GM04503 (cell line): ENCODE results near the gene TAPT1.

Experiments
- DNase-seq: peaks from one replicate; pipeline ENCODE4 v3.0.0-alpha.2; 2012; ENCODE audit warnings: low read depth

Gene TAPT1

DNA sequence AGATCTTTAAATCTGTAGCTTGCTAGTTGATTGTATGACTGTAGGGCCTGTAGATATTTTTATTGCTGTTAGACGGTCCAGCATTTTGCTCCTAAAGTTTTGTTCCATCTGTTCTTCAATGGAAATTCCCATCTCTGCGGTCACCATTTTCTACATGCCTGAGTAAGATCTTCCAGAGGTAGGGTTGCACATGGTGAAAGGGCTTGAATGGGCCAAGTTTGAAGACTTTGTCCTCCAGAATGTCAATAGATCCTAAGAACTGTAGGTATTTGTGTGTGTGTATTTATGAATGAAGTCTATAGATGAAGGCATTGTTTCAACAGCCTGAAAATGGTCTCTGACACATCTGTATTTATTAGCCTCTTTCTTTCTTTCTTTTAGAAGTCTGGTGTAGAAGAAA lies 22.3 kb upstream of the TAPT1 start:
- DNase-seq, result no peak

GRCh38 chr4:16245241-16245640 lies 19.0 kb upstream of the TAPT1 start:
- no peak for DNase-seq

DNA sequence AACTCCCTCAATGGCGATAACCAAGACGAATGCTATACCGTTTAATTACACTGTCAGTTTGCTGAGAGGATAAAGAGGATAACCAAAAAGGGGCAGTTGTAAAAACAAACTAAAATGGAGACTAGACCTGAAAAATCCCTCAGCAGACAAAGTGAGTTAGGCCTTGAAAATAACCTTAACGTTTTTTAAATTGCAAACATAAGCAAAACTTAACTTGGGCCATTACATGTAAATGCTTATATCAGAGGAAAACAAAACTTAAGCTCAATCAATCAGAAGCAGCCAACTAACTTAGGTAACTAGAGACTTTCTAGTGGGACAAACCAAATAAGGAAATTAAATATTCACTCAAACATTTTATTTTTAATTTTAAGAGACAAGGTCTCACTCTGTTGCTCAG lies 17.0 kb upstream of the TAPT1 start:
- DNase-seq, result no peak

DNA sequence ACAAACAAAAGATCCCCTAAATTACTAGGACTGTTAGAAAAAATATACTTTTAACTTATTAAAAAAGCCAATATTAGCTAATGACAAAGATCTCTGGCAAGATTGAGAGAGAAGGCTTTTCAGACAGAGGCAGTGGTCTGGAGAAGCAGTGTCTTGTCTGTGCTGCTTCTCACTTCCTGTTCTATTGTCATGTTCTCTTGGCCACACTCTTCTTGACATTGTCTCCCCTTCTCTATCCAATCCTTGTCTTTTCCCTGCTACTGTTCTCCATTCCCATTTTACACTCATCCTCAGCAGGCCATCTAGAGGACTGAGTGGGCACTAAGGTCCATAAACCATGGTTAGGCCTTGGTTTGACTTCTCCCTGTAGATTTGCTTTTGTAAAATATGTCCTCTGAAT lies 14.0 kb upstream of the TAPT1 start:
- no peak for DNase-seq

DNA sequence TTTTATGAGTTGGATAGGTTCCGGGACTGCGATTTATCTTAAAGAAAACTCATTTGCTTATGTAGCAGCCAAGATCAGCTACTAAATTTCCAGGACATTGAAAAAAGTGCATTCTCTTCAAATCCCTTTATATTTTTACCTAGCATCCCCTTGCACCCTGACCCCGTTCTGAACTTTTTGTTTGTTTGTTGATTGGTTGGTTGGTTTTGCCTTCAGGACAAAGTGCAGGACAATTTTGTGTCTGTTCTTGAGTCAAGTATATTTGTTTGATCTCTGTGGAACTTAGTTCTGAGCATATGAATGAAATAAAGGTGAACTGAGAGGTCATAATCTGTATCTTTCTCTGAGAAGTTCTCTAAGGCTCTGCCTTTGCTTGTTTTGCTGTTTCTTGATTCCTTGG lies 12.8 kb upstream of the TAPT1 start:
- no peak for DNase-seq

- DNase-seq, result no peak
Observed at GRCh38 chr4:16238327-16238726, 12.1 kb upstream of the TAPT1 start.

DNA sequence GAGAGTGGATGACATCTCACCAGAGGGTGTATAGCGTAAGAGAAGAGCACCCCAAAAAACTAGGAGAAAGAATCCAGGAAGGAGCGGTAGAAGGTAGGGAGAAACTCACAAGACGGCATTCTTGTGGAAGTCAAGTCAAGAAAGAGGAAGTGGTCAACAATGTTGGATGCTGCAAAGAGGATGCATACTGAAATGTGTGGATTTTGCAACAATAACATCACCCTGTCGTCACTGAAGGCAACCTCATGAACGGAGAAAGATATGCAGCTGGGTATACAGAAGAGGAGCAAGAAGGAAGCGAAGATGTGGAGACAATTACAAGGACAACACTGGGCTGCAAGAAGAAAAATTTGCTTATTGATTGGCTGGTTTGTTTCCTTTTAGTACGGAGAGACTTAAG lies 11.4 kb upstream of the TAPT1 start:
- no peak for DNase-seq

DNA sequence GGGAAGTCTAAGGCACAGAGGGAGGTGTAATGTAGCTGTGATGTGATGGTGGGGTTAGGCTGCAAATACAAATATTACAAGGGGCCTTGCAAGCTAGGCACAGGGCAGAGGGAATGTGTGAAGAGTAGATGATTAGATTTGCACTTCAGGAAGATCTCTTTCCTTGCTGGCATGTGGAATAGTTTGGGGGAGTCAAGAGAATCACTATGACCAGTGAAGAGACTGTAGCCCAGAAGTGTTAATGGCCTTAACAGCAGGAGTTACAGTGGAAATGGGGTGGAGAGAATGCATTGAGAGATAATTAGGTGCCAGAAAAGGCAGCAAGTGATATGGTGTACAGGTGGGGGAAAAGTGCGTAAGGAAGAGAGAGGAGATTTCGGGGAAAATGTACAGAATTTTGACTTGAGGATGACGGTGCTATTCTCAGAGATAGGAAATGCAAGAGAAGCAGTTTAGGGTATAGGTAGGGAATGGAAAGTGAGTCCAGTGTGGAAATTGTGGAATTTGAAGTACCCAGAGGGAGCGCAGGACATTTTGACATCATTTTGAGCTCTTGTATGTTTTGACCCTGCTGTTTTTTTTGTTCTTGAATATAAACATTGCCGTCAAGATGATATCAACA lies 10.2 kb upstream of the TAPT1 start:
- no peak for DNase-seq

DNA sequence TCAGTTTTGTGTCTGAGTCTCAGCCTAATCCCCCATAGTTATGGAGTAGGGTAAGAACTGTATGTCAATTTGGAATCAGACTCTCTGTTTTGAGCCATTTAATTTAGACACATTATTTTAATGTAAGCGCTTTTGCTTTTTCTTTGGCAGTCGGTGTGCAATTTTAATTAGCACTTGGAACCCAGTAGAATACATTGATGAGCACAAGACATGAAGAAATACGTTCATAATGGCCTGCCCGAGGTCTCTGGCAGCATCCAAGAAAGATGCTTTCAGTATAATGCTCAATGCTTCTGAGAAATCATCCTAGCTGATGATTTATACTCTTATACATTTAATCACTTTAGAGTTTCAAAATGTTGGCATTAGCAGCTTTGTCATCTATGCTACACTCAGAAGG lies 8.9 kb upstream of the TAPT1 start:
- DNase-seq, result no peak

DNA sequence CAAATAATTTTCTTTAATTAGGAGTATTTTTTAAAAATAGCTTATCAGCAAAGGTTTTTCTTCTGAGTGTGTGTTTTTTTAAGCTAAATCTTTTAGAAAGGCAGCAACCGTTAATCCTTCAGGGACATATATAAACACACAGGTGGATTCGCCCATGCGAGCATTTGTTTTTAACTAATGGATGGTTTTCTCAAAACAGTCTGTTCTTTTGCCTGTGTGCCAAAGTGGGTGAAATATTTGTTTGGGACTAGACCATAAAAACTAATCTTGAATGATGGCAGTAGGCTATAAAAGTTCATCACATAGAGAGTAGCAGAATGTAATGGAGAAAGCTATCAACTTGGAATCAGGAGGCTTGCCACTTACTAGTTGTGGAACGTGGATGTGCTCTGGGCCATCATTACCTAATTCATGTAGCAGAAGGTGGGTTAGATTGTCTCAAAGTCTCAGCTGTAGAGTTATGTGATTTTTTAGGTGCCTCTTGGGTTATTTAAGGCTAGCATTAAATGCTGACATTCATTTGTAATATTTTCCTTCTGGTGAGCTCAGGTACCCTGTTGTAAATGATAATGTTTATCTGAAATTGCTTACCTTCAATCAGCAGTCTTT lies 7.4 kb upstream of the TAPT1 start:
- DNase-seq, result no peak

DNA sequence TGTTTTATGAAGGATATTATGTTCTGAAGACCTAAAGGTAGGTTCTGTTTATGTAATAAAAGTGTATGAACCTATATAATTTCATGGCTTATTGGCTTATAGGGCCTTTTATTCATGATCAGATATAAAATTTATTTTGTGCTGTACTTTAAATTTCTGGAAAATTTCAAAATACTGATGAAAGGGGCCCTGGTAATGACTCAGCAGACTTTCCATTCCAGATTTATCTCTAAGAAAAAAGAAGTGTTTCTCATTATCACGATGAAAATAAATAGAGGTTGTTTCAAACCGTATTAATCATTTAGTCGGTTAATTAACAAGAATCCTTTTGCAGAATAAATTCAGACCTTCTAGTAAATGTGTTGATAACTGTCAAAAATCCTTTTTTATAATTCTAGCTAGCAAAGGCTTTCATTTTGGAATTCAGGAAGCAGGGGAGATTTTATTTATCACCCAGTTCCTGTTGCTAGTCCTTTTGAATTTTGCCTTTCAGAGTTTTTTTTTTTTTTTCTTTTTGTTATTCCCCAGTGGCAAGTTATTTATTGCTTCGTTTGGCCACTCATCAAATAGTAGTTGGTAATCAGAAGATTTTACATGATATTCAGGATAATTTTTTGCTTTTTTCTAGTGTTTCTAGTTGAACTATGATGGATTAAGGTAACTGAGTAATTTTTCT lies 5.4 kb upstream of the TAPT1 start:
- DNase-seq, result no peak

DNA sequence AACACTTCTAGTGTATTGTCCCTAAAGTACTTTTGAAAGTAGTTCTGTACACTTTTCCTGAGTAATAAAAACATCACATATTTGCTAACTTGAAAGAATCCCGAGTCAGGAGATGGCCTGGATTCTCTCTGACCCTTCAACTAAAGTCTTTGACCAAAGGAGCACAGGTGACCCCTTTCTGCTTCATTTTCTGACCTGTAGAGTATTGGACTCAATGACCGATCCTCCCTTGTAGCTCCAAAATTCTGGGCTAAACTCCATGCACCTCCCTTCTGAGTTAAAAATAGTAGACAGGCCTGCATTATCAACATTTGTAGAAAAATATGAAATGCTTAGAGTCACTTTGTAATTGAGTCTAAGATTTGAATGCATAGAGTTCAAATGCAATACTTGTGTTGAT lies 4.0 kb upstream of the TAPT1 start:
- DNase-seq, result no peak

DNA sequence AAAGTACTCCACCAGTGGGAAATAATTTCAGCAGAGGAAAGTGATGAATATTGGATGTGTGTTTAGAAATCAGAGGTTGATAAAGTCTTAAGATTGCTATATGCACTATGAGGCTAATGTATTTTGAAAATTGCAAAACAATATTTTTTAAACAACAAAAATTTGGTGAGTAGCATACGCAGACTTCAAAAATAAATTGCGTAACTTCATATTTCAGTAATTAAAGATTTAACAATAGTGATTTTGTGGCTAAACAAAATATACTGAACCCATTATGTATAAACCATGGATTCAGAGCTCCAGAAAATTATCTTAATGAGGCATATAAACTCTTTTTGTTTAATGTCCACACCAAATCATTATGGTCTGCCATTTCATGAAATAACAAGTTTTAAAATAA lies 3.3 kb upstream of the TAPT1 start:
- DNase-seq, result no peak

GRCh38 chr4:16227462-16227868 lies 1.2 kb upstream of the TAPT1 start:
- DNase-seq, result no peak

GRCh38 chr4:16226816-16227461 lies 668 bp upstream of the TAPT1 start:
- DNase-seq, result no peak

GRCh38 chr4:16225167-16225862 lies 956 bp downstream of the TAPT1 start:
- DNase-seq, result no peak

- no peak for DNase-seq
Observed at GRCh38 chr4:16224264-16225166, 1.8 kb downstream of the TAPT1 start.

- no peak for DNase-seq
Observed at GRCh38 chr4:16222957-16223527, 3.2 kb downstream of the TAPT1 start.

DNA sequence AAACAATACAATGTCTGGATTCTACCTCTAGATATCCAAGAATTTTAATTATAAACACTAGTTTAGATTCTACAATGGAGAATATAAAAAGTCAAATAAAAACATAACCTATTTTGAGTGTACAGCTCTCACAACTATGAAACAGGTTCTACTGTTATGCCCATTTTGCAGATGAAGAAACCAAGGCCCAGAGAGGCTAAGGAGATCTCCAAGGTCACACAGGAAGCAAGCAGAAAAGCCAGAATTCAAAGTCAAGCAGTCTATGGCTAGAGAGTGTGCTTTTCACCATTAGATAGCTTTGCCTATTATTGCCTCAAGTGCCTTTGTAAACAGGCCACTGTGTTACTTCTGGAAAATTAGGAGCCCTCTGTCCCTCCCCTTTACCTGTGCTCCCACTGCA lies 7.3 kb downstream of the TAPT1 start:
- no peak for DNase-seq

DNA sequence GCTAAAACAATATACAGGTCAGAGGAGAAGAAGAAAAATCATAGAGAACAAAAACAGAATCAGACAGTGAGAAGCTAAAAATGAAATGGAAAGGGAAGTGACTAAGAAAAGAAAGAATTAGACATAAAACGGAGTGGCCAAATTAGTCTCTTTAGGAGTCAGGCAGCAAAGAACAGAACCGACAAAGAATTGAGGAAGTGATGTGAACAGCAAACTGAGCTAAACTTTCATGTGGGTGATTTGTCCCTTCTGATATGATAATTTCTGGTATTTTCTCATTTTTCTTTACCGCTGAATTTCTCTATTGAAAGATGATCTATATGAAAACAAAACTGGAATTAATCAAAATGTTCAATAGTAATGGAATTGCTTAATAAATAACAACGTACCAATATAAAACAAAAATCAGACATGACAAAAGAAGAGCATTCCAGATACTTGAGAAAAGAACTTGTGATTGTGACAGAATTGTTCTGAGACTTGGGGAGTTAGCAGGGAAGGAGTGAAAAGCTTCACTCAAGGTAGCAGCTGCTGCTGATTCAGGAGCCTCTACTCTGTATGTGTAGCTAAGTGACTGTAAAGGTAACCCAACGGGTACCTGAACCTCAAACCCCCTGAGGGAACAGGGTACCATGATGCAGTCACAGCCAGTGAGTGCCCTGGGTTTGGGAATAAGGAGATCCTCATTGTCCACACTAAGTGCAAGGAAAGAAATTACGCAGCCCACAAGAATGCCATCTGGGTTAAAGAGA lies 8.8 kb downstream of the TAPT1 start:
- DNase-seq, result no peak

- DNase-seq, result no peak
Observed at GRCh38 chr4:16213121-16213520, 13.2 kb downstream of the TAPT1 start.
